HG02759 (cell line): Measurements from ENCODE around the gene ADAM22.

Experiments used
- ATAC-seq: cut with Tn5 transposase; IDR thresholded peaks from one replicate; pipeline ENCODE4 v1.9.1; 2021; ENCODE audit warnings: mild to moderate bottlenecking, moderate library complexity; ENCODE audit not compliant: unreplicated experiment

The ADAM22 gene

GRCh38 chr7:88102675-88103074 is 168.6 kb downstream of the ADAM22 start:
- no peak for ATAC-seq

GRCh38 chr7:88104732-88105131 is 170.7 kb downstream of the ADAM22 start:
- ATAC-seq: no peak

- no peak for ATAC-seq
Measured at GRCh38 chr7:88105231-88105630, 171.2 kb downstream of the ADAM22 start.

- no peak for ATAC-seq
Measured at GRCh38 chr7:88106434-88106833, 172.4 kb downstream of the ADAM22 start.

- ATAC-seq: no peak
Measured at GRCh38 chr7:88109612-88110011, 175.6 kb downstream of the ADAM22 start.

- no peak for ATAC-seq
Measured at GRCh38 chr7:88111140-88111743, 177.2 kb downstream of the ADAM22 start.

- ATAC-seq: no peak
Measured at GRCh38 chr7:88111954-88112471, 178.0 kb downstream of the ADAM22 start.

- no peak for ATAC-seq
Measured at GRCh38 chr7:88115258-88115796, 181.3 kb downstream of the ADAM22 start.

GRCh38 chr7:88115816-88116215 is 181.8 kb downstream of the ADAM22 start:
- no peak for ATAC-seq

- ATAC-seq: no peak
Measured at GRCh38 chr7:88116235-88116795, 182.3 kb downstream of the ADAM22 start.

- no peak for ATAC-seq
Measured at GRCh38 chr7:88117325-88117724, 183.3 kb downstream of the ADAM22 start.

GRCh38 chr7:88121335-88121734 is 187.3 kb downstream of the ADAM22 start:
- ATAC-seq: no peak

- ATAC-seq: no peak
Measured at GRCh38 chr7:88127637-88128290, 193.7 kb downstream of the ADAM22 start.

- peak; percentile 75 for ATAC-seq
Measured at GRCh38 chr7:88132725-88133124, 198.7 kb downstream of the ADAM22 start.

GRCh38 chr7:88140947-88141346 is 206.9 kb downstream of the ADAM22 start:
- ATAC-seq: no peak

- no peak for ATAC-seq
Measured at GRCh38 chr7:88141479-88141878, 207.4 kb downstream of the ADAM22 start.

GRCh38 chr7:88141953-88142352 is 207.9 kb downstream of the ADAM22 start:
- ATAC-seq: no peak

- no peak for ATAC-seq
Measured at GRCh38 chr7:88146616-88147015, 212.6 kb downstream of the ADAM22 start.

- ATAC-seq: no peak
Measured at GRCh38 chr7:88147341-88147740, 213.3 kb downstream of the ADAM22 start.

- ATAC-seq: no peak
Measured at GRCh38 chr7:88147949-88148348, 213.9 kb downstream of the ADAM22 start.

- ATAC-seq: no peak
Measured at GRCh38 chr7:88150033-88150432, 216.0 kb downstream of the ADAM22 start.
